ENCODE measurements around the gene GRIK2. TPM values are rescaled to one million over a fixed set of nuclear protein-coding genes. Genes with fewer than 3 reads are reported as not detected.

GRIK2 gene
- total RNA-seq, 4 donors from 2014 or later: 2.0 to 4.0 (median 2.0) TPM; not detected in 1

GRCh38 chr6:101401792-101402621, 8.5 kb downstream of the GRIK2 start:
- Histone ChIP-seq H3K27me3 (peaks cover 77% of the 10 kb centered on the region), H3K36me3 (no peaks in the 10 kb centered on the region), H3K27ac (no peak overlapping the region), H3K4me3 (no peak overlapping the region), H3K9me3 (no peaks in the 10 kb centered on the region), H3K4me1 (peaks cover 0 to 8% (median 0%) of the 10 kb centered on the region in 4 donors)
- 7% methylated on average over 49 of the region's 50 CpGs; no CpG with 5 or more reads in 1 of the 2 donors for WGBS, 2 donors (ENCODE audit: low coverage in 1 of 2)
- intact Hi-C loops (cut with DNase I; ENCODE audit: low total_unique reads): no loop called here
- TF ChIP-seq EP300 (IDR thresholded peaks at IDR 0.05; ENCODE audit: low read depth) (no peak), CTCF (IDR thresholded peaks at IDR 0.05) (no peak), POLR2A (IDR thresholded peaks at IDR 0.05) (no peak), POLR2AphosphoS5 (IDR thresholded peaks at IDR 0.05) (no peak)
- DNase-seq: no peak
- in situ Hi-C loops (cut with MboI; ENCODE audit: low pct_ligation_motif_present in 1 of 4, low pct_unique_long_range_greater_than_20kb in 1 of 4, low sequenced_read_pairs in 3 of 4): no loop called here

- 14% methylated on average over 28 of the region's 28 CpGs; no CpG with 5 or more reads in 1 of the 2 donors for WGBS, 2 donors (ENCODE audit: low coverage in 1 of 2)
- intact Hi-C loops (cut with DNase I; ENCODE audit: low total_unique reads) (no loop called here), in situ Hi-C loops (cut with MboI; ENCODE audit: low pct_ligation_motif_present in 1 of 4, low pct_unique_long_range_greater_than_20kb in 1 of 4, low sequenced_read_pairs in 3 of 4) (no loop called here)
- peaks cover 71% of the 10 kb centered on the region for H3K27me3 ChIP-seq
- TF ChIP-seq POLR2A (IDR thresholded peaks at IDR 0.05): no peak
- no peak for TF ChIP-seq EP300 (IDR thresholded peaks at IDR 0.05; ENCODE audit: low read depth)
- TF ChIP-seq CTCF (IDR thresholded peaks at IDR 0.05): no peak
- no peak for TF ChIP-seq POLR2AphosphoS5 (IDR thresholded peaks at IDR 0.05)
- DNase-seq: no peak
- no peak overlapping the region for H3K4me3 ChIP-seq
- no peaks in the 10 kb centered on the region for H3K36me3 ChIP-seq
- H3K9me3 ChIP-seq: no peaks in the 10 kb centered on the region
- no peak overlapping the region for H3K27ac ChIP-seq
- H3K4me1 ChIP-seq: peaks cover 0 to 8% (median 0%) of the 10 kb centered on the region in 4 donors
These were observed 9.1 kb downstream of the GRIK2 start for GRCh38 chr6:101402622-101403031.

GRCh38 chr6:101403216-101403945, 9.9 kb downstream of the GRIK2 start:
- 31 to 56% methylated on average over 14 to 16 of the region's 16 CpGs for WGBS, 2 donors (ENCODE audit: low coverage in 1 of 2)
- in situ Hi-C loops (cut with MboI; ENCODE audit: low pct_ligation_motif_present in 1 of 4, low pct_unique_long_range_greater_than_20kb in 1 of 4, low sequenced_read_pairs in 3 of 4): no loop called here
- H3K27ac ChIP-seq: no peak overlapping the region
- no peaks in the 10 kb centered on the region for H3K36me3 ChIP-seq
- intact Hi-C loops (cut with DNase I; ENCODE audit: low total_unique reads): no loop called here
- TF ChIP-seq POLR2A (IDR thresholded peaks at IDR 0.05) (no peak), POLR2AphosphoS5 (IDR thresholded peaks at IDR 0.05) (no peak), CTCF (IDR thresholded peaks at IDR 0.05) (no peak), EP300 (IDR thresholded peaks at IDR 0.05; ENCODE audit: low read depth) (no peak)
- no peak overlapping the region for H3K4me3 ChIP-seq
- H3K27me3 ChIP-seq: peaks cover 63% of the 10 kb centered on the region
- DNase-seq: no peak
- H3K4me1 ChIP-seq: peaks cover 0 to 8% (median 0%) of the 10 kb centered on the region in 4 donors
- no peaks in the 10 kb centered on the region for H3K9me3 ChIP-seq

- peaks cover 49% of the 10 kb centered on the region for H3K27me3 ChIP-seq
- H3K4me3 ChIP-seq: no peak overlapping the region
- TF ChIP-seq EP300 (IDR thresholded peaks at IDR 0.05; ENCODE audit: low read depth): no peak
- no peak for TF ChIP-seq POLR2AphosphoS5 (IDR thresholded peaks at IDR 0.05)
- TF ChIP-seq POLR2A (IDR thresholded peaks at IDR 0.05): no peak
- no peak for TF ChIP-seq CTCF (IDR thresholded peaks at IDR 0.05)
- DNase-seq: no peak
- H3K27ac ChIP-seq: no peak overlapping the region
- intact Hi-C loops (cut with DNase I; ENCODE audit: low total_unique reads) (no loop called here), in situ Hi-C loops (cut with MboI; ENCODE audit: low pct_ligation_motif_present in 1 of 4, low pct_unique_long_range_greater_than_20kb in 1 of 4, low sequenced_read_pairs in 3 of 4) (no loop called here)
- H3K4me1 ChIP-seq: peaks cover 0 to 8% (median 0%) of the 10 kb centered on the region in 4 donors
- H3K36me3 ChIP-seq: no peaks in the 10 kb centered on the region
- WGBS, 2 donors (ENCODE audit: low coverage in 1 of 2): 72% methylated on average over 4 of the region's 4 CpGs; no CpG with 5 or more reads in 1 of the 2 donors
- H3K9me3 ChIP-seq: no peaks in the 10 kb centered on the region
These were observed 11.3 kb downstream of the GRIK2 start for GRCh38 chr6:101404775-101405174.
